SIG-M5 (cell line): Measurements from ENCODE around the gene RPL13.
"Not testable (repeated sequence)": the region's sequence is repeated elsewhere in the genome, so short reads cannot be mapped to it uniquely, and the experiment has no call there.

ENCODE experiments used
- DNase-seq: peaks from one replicate; lab custom pipeline; 2025; lab: John Stamatoyannopoulos, UW

RPL13 gene

GRCh38 chr16:89577055-89577759, 16.7 kb downstream of the RPL13 start:
- DNase-seq: no peak

GRCh38 chr16:89579351-89579750, 18.9 kb downstream of the RPL13 start:
- no peak for DNase-seq

- DNase-seq: no peak
These were observed 20.7 kb downstream of the RPL13 start for GRCh38 chr16:89581045-89581695.

GRCh38 chr16:89581861-89582563, 21.5 kb downstream of the RPL13 start:
- DNase-seq: no peak

- no peak for DNase-seq
These were observed 22.2 kb downstream of the RPL13 start for GRCh38 chr16:89582614-89583196.

GRCh38 chr16:89583197-89583894, 22.9 kb downstream of the RPL13 start:
- no peak for DNase-seq

GRCh38 chr16:89583895-89584644, 23.6 kb downstream of the RPL13 start:
- no peak for DNase-seq

- no peak for DNase-seq
These were observed 24.5 kb downstream of the RPL13 start for GRCh38 chr16:89584768-89585549.

GRCh38 chr16:89586218-89586617, 25.7 kb downstream of the RPL13 start:
- DNase-seq: no peak

GRCh38 chr16:89586853-89587252, 26.4 kb downstream of the RPL13 start:
- no peak for DNase-seq

GRCh38 chr16:89587676-89588075, 27.2 kb downstream of the RPL13 start:
- DNase-seq: not testable (repeated sequence)

GRCh38 chr16:89588413-89589109, 28.1 kb downstream of the RPL13 start:
- DNase-seq: no peak

- DNase-seq: no peak
These were observed 28.9 kb downstream of the RPL13 start for GRCh38 chr16:89589241-89589926.

- no peak for DNase-seq
These were observed 33.4 kb downstream of the RPL13 start for GRCh38 chr16:89593841-89594240.

- no peak for DNase-seq
These were observed 35.0 kb downstream of the RPL13 start for GRCh38 chr16:89595330-89596060.

- no peak for DNase-seq
These were observed 35.7 kb downstream of the RPL13 start for GRCh38 chr16:89596061-89596689.

- no peak for DNase-seq
These were observed 36.6 kb downstream of the RPL13 start for GRCh38 chr16:89596957-89597649.

GRCh38 chr16:89598199-89598598, 37.7 kb downstream of the RPL13 start:
- no peak for DNase-seq
